Kidney capillary endothelial cell (primary cell): ENCODE measurements around the gene DPCD.
"Not testable (repeated sequence)": the region's sequence is repeated elsewhere in the genome, so short reads cannot be mapped to it uniquely, and the experiment has no call there.

ENCODE experiments used
- DNase-seq: peaks from one replicate; pipeline ENCODE4 v3.0.0-alpha.2; 2018; ENCODE audit warnings: low spot score

The DPCD gene

DNA sequence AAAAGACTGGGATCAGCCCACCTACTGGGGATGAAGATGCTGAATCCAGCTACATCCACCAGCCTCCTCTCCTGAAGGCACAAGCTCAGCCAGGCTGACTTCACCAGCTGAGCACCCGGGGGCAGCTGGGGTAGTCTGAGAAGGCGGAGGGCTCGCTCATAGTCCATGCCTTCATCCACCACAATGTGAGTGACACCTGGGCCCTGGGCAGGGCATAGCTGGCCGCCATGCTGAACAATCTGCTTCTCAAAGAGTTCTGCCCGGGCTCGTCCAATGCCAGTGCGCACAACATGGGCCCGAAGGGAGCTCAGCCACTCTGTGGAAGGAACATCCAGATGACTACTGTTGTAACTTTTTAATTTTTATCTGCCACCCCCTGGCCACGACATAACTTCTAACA lies 2.3 kb upstream of the DPCD start:
- DNase-seq, result no peak

DNA sequence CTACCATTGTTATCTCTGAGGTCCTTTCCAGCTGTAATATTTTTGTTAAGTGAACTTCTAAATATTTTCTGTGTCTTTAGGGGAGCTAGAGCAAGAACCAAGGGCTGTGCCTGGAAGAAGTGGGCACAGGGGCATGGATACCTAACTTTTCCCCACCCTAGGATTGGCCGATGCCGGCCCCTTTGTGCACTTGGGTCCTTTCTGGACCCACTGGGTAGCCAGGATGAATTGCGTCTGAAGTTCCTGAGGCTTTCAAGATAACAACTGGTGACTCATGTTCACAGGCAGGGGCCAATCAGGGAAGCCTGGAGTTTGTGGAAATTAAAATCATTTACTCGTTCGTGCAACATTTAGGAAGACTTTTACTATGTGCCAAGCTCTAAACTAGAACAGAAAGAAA lies 758 bp downstream of the DPCD start:
- no peak for DNase-seq

DNA sequence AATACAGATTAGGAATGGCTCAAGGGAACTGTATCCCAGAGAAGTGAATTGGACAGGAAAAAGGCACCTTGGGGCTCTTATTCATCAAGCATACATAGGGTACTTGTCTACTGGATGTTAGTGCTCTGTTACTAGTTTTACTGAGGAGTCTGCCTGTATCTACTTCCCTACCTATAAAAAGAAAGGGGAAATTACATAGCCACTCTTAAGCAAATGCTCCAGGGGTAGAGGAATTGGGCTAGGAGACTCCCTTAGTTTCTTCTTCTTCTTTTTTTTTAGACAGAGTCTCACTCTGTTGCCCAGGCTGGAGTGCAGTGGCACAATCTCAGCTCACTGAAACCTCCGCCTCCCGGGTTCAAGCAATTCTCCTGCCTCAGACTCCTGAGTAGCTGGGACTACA lies 5.2 kb downstream of the DPCD start:
- DNase-seq, result not testable (repeated sequence)

DNA sequence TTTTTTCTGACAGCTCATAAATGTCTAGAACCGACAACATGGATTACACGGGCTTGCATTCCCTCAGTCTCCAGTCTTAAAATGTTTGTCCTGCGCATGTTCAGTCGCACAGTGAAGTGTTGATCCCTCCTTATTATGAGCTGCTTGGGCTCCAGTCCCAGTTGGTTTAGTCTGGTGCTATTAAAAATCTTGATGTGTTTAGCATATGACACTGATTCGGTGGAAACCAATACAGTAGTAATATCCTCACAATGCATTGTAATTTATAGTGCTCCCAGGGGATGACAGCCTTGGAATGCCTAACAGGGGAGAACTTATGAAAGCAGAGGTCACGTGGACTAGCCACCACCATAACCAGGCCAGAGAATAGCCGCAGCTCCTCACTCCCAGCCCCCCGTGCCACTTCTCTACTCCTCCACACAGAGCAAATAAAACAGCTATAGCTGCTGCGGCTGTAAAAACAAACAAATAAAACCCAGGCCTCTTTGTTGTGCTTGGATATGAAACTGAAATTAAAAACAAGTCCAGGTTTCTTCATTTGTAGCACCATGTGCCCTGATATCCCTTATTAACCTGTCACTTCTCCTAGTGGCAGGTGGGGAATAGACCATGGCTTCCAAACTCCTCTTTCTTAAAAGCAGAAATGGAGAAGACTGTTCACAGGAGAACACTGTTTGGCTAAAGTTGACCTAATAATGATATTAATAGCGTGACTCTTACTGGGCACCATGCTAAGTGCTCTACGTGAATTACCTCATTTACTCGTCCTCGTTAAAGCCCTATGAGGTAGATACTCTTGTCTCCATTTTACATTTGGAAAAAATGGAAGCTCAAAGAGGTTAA lies 7.7 kb downstream of the DPCD start:
- DNase-seq, result no peak

DNA sequence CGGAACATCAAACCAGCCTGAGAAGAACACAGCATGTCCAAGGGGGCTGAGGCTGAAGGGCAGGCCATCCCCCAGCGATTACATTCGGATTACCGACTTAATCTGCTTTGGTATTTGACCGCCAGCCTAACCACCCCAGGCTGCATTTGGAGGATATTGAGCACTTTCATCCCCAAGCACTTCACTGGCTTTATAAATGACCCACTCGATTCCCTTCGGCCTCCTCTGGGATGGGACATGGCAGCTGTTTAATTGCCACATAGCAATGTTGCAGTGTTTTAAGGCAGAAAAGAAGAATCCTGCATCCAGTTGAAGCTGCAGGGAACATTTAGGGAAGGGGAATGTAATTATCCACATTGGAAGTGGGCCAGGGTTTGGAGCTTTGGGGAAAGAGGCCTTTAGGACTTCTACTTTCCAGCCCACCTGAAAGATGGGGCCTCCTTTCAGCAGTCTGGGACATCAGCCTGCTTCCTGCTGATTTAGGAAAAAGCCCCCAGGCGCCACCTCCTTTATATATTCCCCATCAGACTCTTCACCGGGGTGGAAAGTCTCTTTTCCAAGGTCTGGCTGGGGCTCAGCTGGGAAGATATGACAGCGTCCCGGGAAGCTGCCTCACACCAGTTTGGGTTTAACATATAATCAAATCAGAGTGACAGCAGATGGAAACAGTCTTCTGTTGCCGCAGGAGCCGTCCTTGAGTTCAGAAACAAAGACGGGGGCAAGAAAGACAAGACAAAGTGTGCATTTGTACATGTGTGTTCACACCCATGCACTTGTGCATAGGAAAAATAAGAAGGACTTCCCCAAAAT lies 9.2 kb downstream of the DPCD start:
- DNase-seq, result no peak

DNA sequence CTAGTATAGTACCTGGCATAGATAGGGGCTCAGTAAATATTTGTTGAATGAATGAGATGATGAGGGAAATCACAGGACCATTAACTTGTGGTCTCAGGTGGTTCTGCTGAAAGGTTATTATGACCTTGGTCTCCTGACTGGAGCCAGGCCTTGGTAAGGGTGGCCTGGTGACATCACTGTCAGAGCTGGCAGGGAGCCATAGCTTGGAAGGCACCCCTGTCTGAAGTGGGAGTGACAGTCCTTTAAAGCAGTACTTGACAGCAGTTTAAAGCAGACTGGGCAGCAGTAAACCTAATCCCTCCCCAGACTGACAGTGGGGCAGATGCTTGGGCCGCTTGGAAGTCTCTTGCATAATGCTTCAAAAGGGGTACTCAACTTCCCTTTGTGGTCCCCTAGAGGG lies 13.4 kb downstream of the DPCD start:
- DNase-seq, result no peak

DNA sequence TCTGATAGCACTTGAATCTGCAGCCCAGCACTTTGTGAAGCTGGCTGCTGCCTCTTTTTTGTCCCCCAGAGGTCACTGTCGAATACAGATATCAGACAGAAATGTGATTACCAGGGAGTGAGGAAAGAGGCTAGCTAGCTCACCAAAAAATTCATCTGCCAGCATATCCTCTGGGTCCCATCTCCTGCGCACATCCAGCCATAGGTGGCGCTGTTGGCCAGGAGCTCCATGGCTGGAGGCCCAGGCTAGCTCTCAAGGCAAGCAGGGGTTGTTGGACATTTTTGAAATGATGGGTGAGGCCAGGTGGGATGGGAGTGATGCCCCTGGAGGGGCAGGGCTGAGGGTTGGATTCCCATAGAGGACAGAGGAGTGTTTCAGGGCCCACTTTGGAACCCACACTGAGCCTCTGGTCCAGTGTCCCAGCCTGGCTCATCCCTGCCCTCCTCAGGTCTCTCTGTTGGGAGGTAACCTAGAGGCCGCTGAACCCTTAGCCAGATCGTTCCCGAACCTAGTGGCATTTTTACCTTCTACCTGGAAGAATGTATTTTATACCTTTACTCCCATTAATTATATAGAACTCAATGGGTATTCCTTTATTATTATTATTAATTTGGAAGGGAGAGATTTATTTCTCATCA lies 14.8 kb downstream of the DPCD start:
- DNase-seq, result peak; percentile 71

DNA sequence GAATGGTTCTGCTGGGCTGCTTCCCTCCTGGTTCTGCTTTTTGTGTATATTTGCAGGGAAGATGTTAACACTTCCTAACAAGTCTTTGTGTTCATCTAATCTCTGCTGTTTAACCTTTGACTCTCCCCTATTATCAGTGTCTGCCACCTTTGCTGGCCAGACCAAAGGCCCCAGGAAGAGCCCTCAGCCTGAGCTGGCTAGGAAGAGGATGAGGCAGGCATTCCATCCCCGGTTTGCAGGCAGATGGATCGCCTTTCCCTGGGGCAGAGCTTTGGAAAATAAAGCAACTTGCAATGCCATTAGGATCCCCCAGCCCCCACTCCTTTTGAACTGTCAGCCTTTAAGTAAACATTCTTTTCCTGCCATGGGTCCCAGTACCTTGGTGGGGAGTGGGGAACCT lies 19.0 kb downstream of the DPCD start:
- DNase-seq, result no peak

DNA sequence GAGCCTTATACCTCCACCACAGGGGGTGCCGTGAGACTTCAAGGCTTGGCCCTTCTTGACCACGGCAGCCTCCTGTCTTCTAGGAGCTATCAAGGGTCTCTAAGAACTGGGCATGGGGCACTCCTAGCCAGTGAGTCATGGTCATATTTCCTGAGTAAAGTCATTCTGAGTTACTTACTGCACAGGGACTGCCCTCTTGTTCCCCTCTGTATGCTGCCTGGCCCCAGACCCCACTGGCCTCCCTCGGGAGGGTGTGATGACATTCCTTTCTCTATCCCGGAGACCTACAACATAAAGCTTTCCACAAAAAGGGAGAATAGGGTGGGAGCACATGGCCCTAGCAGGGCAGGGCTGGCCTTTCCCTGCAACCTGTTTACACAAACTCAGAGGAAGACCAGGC lies 21.4 kb downstream of the DPCD start:
- peak; percentile 20 for DNase-seq

DNA sequence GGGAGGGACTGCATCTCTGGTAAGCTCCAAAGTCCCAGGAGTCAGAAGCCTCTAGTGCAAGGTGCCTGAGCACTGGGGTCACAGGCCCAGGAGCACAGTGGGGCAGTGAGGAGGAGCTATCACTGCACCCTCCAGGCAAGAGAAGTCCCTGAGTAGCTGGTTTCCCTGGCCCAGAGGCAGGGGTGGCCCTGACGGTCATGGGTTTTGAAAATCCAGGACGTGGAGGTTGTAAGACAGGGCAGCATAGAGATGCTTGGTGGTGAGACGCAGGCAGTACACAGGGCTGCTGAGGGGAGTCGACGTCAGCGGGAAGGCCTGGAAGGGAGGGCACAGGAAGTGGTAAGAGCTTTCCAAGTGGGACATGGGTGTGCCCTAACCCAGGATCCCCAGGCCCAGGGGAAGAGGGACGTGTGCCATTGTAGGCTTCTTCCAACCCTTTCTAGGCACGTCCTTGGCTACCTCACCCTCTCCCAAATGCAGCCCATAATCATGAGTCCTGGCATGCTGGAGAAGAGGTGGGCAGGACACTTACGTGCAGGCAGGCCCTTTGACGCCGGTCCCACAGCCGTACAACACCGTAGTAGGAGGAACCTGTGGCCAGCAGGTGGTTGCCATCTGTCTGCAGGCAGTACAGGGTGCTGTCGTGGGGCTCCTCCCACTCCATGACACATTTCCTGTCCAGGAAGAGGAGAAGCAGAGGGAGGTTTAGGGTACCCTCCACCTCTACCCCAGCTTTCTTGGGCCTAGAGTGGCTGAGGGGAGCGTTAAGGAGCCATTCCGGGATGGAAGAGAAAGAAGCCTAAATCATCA lies 23.2 kb downstream of the DPCD start:
- DNase-seq, result no peak

DNA sequence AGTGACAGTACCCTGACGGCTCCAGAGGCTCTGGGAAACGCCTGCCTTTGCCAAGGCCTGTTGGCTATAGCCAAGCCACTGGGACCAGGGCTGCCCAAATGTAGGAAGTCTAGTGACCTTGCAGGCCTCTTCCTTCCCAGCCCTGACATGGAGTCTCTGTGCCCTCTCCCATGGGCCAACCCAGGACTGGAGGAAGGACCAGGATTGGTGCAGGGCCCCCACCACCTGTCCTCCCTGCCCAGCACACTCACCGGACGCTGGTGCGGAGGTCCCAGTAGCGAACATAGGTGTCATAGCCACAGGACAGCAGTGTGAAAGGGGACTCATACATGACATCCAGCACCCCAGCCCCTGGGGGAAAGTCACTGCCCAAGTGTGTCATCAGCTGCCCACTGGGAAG lies 24.0 kb downstream of the DPCD start:
- DNase-seq, result no peak

DNA sequence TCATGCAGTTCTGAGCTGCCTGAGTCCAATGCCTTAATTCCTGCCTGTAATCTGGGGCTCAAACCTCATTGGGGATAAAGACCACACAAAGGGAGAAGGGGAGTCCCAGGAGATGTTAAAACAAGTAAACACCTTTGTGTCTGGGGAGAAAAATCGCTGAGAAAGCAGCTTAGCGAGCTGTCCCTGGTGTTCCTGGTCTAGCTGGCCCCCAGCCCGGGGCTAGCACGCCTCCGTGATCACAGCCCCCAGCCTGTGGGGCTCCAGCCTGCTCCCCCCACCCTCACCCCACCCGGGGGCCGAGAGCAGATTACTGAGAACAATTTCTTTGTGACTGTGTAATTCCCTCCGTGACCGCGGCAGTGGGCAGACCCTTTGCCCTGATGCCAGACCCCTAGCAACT lies 24.8 kb downstream of the DPCD start:
- DNase-seq, result no peak

DNA sequence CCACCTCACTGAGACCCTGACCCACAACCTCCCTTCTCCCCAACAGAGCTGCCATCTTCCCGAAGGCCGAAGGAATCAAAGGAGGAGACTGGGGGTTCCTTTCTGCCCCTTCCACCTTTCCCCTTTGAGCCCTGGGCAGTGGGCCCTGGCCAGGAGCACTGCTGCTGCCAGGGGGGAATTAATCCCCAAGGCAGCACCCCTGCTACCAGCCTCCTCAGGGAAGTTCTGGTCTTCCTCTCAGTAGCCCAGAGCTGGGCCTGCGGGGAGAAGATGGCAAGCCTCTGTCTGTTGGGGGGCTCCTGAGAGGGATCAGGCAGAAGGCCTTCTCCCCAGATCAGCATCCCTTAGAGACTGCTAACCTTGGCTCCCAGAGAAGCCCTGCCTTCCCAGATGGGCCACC lies 25.5 kb downstream of the DPCD start:
- DNase-seq, result no peak

DNA sequence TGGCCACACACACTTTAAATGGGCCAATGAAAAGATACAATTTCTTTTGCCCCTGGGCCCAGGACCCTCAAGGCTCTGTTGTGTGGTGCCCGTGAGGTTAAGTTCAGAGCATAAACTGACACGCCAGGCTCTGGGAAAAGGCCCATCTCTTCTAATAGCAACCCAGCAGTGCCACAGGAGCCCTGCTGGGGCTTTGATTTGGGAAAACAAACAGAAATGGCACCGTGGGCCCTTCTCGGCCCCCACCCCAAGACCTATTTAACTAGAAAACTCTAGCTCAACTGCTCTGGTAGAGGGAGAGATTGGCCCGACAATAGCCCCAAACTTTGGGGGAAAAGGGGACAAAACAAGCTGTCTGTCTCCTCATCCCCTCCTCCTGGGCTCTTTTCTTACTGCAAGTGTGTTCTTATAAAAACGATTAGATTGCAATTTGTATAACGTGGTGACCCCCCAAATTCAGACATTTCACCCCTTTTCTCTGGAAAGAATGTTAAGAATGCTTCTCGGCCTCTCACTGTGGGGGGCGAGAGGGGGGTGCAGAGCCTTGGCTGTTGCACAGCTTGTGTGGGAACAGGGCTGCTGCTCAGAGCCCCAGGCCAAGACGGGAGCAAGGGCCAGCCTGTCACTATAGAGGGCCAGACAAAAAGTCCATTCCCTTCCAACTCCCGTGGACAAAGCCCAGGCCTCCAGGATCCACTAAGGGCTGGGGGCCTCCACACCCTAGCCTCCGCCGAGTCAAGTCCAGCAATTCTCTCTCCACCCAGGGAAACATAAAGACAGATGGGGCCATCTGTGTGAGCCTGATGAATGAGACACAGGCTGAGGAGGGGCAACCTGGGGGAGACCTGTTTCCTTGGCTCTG lies 26.8 kb downstream of the DPCD start:
- DNase-seq, result no peak

DNA sequence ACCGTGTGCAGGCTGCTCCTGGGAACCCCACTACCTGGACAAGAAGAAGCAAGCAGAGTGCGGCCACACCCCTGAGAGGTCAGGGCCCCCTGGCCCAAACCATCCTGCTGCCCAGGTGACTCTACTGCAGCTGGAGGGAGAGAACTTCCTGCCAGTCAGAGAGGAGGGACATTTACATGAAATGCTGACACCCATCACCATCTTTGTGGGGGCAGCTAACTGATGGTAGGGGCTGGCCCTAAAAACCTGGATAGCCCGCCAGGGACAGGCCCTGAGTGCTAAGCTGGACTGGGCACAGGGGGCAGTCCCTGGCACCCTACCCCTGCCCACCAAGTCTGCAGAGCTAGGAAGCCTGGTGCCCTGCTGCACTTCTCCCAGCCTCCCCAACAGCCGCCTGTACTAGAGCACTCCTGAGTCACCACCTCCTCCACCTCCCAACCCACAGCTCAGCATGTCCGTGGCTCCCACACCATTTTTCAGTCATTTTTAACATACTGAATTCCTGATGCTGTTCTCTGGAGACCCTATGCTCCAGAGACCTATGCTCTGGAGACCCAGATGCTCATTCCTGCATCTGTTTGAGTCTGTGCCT lies 27.5 kb downstream of the DPCD start:
- DNase-seq, result no peak

DNA sequence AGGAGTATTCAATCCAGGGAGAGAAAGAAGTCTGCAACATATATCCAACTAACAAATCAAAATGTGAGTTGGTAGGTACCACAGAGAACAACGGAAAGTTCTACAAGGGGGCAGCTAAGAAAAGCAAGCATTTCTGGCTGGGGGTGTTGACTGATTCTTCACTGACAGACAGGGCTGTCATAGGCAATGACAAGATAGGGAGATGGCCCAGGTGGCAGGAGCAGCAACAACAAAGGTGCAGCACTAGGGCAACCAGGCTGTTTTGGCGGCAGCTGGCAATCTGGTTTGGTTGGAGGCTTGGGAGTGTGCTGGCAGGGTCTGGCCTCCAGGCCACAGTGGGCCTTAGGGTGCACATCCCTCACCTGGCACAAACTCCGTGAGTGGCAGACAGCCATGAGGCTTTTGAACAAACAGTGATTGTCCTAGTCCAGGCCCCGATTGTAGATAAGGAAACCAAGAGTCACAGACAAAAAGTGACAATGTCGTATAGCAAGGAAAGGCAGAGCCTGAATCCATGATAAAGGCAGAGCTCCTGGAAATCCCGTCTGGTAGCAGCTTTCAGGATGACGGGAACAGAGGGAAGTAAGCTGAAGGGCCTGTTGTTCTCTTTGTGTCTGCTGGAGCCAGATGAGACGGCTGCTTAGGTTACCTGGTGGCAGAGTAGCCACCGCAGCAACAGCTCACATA lies 28.4 kb downstream of the DPCD start:
- DNase-seq, result no peak

DNA sequence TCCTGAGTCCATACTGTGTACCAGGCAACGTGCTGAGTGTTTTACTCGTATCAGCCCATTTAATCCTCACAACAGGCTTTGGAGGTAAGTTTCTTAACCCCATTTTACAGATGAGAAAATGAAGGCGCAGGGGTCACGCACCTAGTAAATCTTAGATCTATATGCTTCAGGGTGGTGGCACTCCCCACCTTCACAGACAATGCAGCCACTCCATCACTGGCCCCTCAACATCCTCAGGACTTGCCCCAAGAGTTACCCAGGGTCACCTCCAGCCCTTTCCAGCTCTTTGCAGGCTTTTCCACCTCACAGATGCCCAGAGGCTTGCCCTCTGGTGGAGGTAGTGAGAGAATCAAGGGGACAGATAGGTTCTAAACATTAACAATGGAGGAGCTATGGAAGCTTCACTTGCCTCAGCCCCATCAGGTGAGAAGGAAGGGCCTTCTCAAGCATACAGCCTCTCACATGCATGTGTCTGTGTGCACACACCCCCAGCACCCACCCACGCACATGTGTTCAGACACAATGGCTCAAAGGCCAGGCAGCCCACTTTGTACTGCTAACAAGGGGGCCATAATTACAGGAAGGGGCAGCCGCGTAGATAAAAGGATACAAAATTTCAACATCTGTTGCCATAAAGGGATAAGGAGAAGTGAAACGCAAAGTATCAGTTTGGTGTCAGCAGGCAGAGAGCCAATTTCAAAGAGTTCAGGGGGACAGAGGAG lies 29.1 kb downstream of the DPCD start:
- no peak for DNase-seq

DNA sequence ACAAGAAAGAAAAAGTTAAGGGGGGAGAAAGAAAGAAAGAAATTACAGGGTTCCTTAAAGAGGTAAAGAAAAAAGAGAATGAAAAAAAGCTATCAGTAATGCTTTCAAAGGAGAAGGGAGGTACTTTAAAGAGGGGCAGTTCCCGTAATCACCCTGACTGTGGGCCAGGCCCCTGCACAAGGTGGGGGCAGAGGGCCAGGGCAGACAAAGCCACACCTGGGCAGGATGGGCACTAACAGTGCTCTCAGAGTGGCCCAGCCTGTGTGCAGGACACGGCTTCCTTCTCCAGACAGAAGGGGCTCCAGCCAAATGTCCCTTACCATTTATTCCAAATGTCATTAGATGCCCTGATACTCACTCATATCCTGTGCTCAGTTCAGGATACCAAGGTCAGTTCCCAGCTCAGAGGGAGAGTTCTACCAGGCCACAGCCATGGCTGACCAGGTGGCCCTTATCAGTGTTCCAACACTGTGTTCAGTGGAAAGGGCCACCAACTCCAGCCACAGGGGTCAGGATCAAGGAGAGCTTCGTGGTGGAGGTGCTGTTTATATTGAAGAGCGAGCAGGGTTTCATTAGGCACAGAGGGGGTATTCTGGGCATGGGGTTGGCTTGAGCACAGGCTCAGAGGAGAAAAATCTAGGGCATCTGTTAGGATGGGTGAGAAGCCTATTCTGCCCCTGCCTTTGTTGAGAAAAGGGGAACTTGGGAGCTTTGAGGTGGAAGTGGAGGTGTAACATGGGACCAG lies 29.9 kb downstream of the DPCD start:
- DNase-seq, result no peak

DNA sequence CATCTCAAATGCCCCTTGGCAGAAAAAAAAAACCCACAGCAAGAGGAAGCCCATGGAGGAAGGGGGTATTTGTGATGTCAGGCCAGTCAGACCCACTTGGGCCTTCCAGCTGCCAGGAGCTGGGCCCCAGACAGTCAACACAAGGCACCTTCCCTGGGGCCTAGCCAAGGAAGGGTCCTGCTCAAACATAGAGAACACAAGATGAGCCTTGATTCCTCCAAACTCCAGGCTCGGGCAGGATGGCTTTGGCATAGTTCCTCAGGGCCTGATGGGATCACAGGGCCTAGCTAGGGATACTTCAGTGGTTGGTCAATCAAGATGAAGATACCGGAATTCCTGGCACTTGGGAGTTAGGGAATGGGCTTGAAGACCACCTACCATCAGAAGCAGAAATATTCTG lies 30.8 kb downstream of the DPCD start:
- DNase-seq, result no peak
